ENCODE results near the gene MYO5C. TPM values are rescaled to one million over a fixed set of nuclear protein-coding genes. Genes with fewer than 3 reads are reported as not detected.

The MYO5C gene
- total RNA-seq, 2 donors from 2014 or later, result 19.1 to 26.7 TPM

DNA sequence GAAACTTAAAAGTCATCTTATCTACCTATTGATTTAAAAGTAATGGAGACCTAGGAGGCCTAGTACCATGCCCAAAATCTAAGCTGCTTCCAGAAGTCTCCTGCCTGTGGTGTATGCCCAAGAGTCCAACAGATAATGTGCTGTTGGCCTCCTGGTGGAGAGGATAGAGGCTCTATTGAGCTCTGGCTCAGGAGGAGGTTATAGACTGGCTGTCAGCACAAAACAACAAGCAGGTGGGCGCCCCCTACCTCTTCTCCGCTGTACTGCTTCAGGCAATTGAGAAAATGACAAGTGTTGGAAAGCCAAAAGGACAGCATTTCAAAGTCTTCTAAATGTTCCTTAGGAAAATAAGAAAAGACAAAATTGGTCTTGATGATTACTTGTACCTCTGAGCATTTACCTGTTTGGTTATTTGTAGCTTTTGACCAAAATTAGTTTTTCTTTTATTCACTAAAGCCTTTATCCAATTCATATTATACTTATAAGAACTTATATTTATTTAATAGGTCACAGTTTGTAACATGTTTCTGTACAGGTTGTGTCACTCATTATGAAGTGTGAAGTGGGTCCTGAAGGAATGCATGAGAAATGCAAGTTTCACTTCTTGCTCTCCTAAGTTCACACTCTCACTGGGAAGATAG lies 87.2 kb downstream of the MYO5C start:
- no peak overlapping the region for H3K9ac ChIP-seq (ENCODE audit: extremely low read depth, low read length, poor library complexity, severe bottlenecking)
- TF ChIP-seq, protein P1, sequence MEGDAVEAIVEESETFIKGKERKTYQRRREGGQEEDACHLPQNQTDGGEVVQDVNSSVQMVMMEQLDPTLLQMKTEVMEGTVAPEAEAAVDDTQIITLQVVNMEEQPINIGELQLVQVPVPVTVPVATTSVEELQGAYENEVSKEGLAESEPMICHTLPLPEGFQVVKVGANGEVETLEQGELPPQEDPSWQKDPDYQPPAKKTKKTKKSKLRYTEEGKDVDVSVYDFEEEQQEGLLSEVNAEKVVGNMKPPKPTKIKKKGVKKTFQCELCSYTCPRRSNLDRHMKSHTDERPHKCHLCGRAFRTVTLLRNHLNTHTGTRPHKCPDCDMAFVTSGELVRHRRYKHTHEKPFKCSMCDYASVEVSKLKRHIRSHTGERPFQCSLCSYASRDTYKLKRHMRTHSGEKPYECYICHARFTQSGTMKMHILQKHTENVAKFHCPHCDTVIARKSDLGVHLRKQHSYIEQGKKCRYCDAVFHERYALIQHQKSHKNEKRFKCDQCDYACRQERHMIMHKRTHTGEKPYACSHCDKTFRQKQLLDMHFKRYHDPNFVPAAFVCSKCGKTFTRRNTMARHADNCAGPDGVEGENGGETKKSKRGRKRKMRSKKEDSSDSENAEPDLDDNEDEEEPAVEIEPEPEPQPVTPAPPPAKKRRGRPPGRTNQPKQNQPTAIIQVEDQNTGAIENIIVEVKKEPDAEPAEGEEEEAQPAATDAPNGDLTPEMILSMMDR (conservative IDR thresholded peaks at IDR 0.05), result peak; percentile 99
- 0 to 7% methylated on average over 2 of the region's 2 CpGs for WGBS, 2 experiments (ENCODE audit: insufficient coverage in 1 of 2, insufficient read length in 1 of 2)
- no peak overlapping the region for H3K27ac Mint-ChIP-seq
- H3K4me3 ChIP-seq (ENCODE audit: low read length), result no peak overlapping the region
- H3K36me3 Mint-ChIP-seq (ENCODE audit: low read depth), result peaks cover 36% of the 10 kb centered on the region
- H3K27ac ChIP-seq (ENCODE audit: low read depth, low read length), result no peak overlapping the region
- no peaks in the 10 kb centered on the region for H3K27me3 ChIP-seq (ENCODE audit: control insufficient read depth, insufficient read depth, low read length, poor library complexity, severe bottlenecking)
- H3K4me1 Mint-ChIP-seq, result peaks cover 1% of the 10 kb centered on the region
- H3K4me1 ChIP-seq (ENCODE audit: control insufficient read depth, insufficient read depth, low read length), result no peaks in the 10 kb centered on the region
- DNase-seq, result peak; percentile 95
- H3K4me3 Mint-ChIP-seq, result no peak overlapping the region
- H3K27me3 Mint-ChIP-seq (ENCODE audit: insufficient read depth), result no peaks in the 10 kb centered on the region
- no peaks in the 10 kb centered on the region for H3K9me3 Mint-ChIP-seq
- H3K36me3 ChIP-seq (ENCODE audit: control insufficient read depth, insufficient read depth, low read length), result no peaks in the 10 kb centered on the region
- no peaks in the 10 kb centered on the region for H3K9me3 ChIP-seq (ENCODE audit: control insufficient read depth, low read length)

DNA sequence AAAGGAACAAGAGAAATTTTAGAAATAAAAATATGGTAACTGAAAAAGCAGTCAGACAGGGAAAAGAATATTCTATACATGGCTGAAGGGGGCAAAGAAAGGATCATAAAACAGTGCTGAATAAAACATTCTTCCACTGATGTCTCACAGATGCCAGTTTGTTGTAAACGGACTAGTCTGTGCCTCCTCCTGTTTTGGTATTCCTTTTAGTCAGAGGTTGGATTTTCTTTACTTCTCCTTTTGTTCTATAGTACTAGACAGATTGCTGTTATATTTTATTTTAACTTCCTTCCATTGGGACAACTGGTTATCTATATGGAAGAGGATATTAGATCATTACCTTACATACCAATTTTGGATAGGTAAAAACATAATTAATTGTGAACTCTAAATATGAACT lies 88.4 kb downstream of the MYO5C start:
- Mint-ChIP-seq H3K4me3 (no peak overlapping the region), H3K27ac (no peak overlapping the region), H3K27me3 (ENCODE audit: insufficient read depth) (no peaks in the 10 kb centered on the region), H3K9me3 (no peaks in the 10 kb centered on the region), H3K4me1 (peaks cover 1% of the 10 kb centered on the region), H3K36me3 (ENCODE audit: low read depth) (peaks cover 30% of the 10 kb centered on the region)
- H3K27ac ChIP-seq (ENCODE audit: low read depth, low read length), result no peak overlapping the region
- H3K4me1 ChIP-seq (ENCODE audit: control insufficient read depth, insufficient read depth, low read length), result no peaks in the 10 kb centered on the region
- no peak overlapping the region for H3K9ac ChIP-seq (ENCODE audit: extremely low read depth, low read length, poor library complexity, severe bottlenecking)
- DNase-seq, result no peak
- 82% methylated on average over 1 of the region's 1 CpG; no CpG with 5 or more reads in 1 of the 2 experiments for WGBS, 2 experiments (ENCODE audit: insufficient coverage in 1 of 2, insufficient read length in 1 of 2)
- H3K27me3 ChIP-seq (ENCODE audit: control insufficient read depth, insufficient read depth, low read length, poor library complexity, severe bottlenecking), result no peaks in the 10 kb centered on the region
- H3K36me3 ChIP-seq (ENCODE audit: control insufficient read depth, insufficient read depth, low read length), result no peaks in the 10 kb centered on the region
- TF ChIP-seq, protein P1 (conservative IDR thresholded peaks at IDR 0.05), result no peak
- H3K4me3 ChIP-seq (ENCODE audit: low read length), result no peak overlapping the region
- no peaks in the 10 kb centered on the region for H3K9me3 ChIP-seq (ENCODE audit: control insufficient read depth, low read length)

DNA sequence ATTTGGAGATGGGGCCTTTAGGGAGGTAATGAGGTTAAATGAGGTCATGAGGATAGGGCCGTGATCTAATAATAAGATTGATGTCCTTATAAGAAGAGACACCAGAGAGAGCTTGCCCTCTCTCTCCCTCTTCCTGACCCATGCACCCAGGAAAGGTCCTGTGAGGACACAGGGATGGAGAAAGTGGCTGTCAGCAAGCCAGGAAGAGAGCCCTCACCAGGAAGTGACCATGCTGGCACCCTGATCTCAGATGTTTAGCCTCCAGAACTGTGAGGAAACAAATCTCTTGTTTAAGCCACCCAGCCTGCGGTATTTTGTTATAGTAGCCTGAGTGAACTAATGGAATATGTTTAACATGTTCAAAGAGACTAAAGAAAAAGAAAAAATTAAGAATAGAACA lies 89.2 kb downstream of the MYO5C start:
- Histone ChIP-seq H3K4me1 (ENCODE audit: control insufficient read depth, insufficient read depth, low read length) (no peaks in the 10 kb centered on the region), H3K27ac (ENCODE audit: low read depth, low read length) (no peak overlapping the region), H3K4me3 (ENCODE audit: low read length) (no peak overlapping the region), H3K9ac (ENCODE audit: extremely low read depth, low read length, poor library complexity, severe bottlenecking) (no peak overlapping the region), H3K27me3 (ENCODE audit: control insufficient read depth, insufficient read depth, low read length, poor library complexity, severe bottlenecking) (no peaks in the 10 kb centered on the region), H3K36me3 (ENCODE audit: control insufficient read depth, insufficient read depth, low read length) (no peaks in the 10 kb centered on the region), H3K9me3 (ENCODE audit: control insufficient read depth, low read length) (no peaks in the 10 kb centered on the region)
- H3K36me3 Mint-ChIP-seq (ENCODE audit: low read depth), result peaks cover 27% of the 10 kb centered on the region
- H3K9me3 Mint-ChIP-seq, result no peaks in the 10 kb centered on the region
- H3K4me3 Mint-ChIP-seq, result no peak overlapping the region
- 98 to 100% methylated on average over 1 to 2 of the region's 2 CpGs for WGBS, 2 experiments (ENCODE audit: insufficient coverage in 1 of 2, insufficient read length in 1 of 2)
- H3K4me1 Mint-ChIP-seq, result peaks cover 1% of the 10 kb centered on the region
- no peak overlapping the region for H3K27ac Mint-ChIP-seq
- no peaks in the 10 kb centered on the region for H3K27me3 Mint-ChIP-seq (ENCODE audit: insufficient read depth)
- no peak for DNase-seq
- TF ChIP-seq, protein P1 (conservative IDR thresholded peaks at IDR 0.05), result no peak

Data from endodermal cell (in vitro differentiated cells).